Upper lobe of left lung (tissue), 6 donors: Measurements from ENCODE around the gene MYZAP. TPM values are rescaled to one million over a fixed set of nuclear protein-coding genes. Genes with fewer than 3 reads are reported as not detected.

Source experiments
- ATAC-seq, 2 donors: fragments of 200-7000 bp; cut with Tn5 transposase; one replicate each; pipeline ENCODE4 v1.9.1; 2022; ENCODE audit warnings: mild to moderate bottlenecking in 2 of 2, moderate library complexity in 2 of 2; ENCODE audit not compliant: low FRiP score in 2 of 2
- DNase-seq, 2 donors: peaks; one replicate each; pipeline ENCODE4 v3.0.0-alpha.2; 2019 to 2020
- H3K27ac ChIP-seq, 4 donors: fragments of 200-600 bp; sonication (generic); one replicate each; pipeline ENCODE4 v1.5.1; 2016 to 2019
- H3K27me3 ChIP-seq, 4 donors: fragments of 200-600 bp; sonication (generic); one replicate each; pipeline ENCODE4 v1.5.1; 2017 to 2019
- H3K36me3 ChIP-seq, 4 donors: fragments of 200-600 bp; sonication (generic); one replicate each; pipeline ENCODE4 v1.5.1; 2016 to 2019
- H3K4me1 ChIP-seq, 4 donors: fragments of 200-600 bp; sonication (generic); one replicate each; pipeline ENCODE4 v1.5.1; 2018 to 2019
- H3K4me3 ChIP-seq, 4 donors: fragments of 200-600 bp; sonication (generic); one replicate each; pipeline ENCODE4 v1.5.1; 2017 to 2019; ENCODE audit warnings: mild to moderate bottlenecking in 2 of 4, moderate library complexity in 1 of 4
- H3K9me3 ChIP-seq, 4 donors: fragments of 200-600 bp; sonication (generic); one replicate each; pipeline ENCODE4 v1.5.1; 2018 to 2019
- EP300 ChIP-seq, 4 donors: sonication (generic); formaldehyde crosslinking; IDR thresholded peaks; one replicate each; pipeline ENCODE4 v1.5.1; 2017; ENCODE audit warnings: antibody characterized with exemption in 4 of 4, control low read depth in 2 of 4
- POLR2A ChIP-seq, 4 donors: fragments of 450-650 bp; IDR thresholded peaks; one replicate each; pipeline ENCODE4 v1.5.1; 2016 to 2017; ENCODE audit warnings: antibody characterized with exemption in 4 of 4, mild to moderate bottlenecking in 2 of 4
- POLR2AphosphoS5 ChIP-seq, 2 donors: sonication (generic); formaldehyde crosslinking; IDR thresholded peaks; one replicate each; pipeline ENCODE4 v1.5.1; 2017; ENCODE audit warnings: antibody characterized with exemption in 2 of 2
- WGBS, 2 donors: methylation state at CpG; one replicate each; pipeline ENCODE4 v1.1.5; 2017 to 2018; 5-methylcytosine and 5-hydroxymethylcytosine counted together
- total RNA-seq, 6 donors: library from RNA; depleted of rRNA in 4 of 6; stranded (reverse); fragments of >200 nt in 4 of 6; gene quantifications; one replicate each; pipeline versions ENCODE4 v1.1.0 to v1.2.1, GENCODE V29; 2016 to 2021
- TF ChIP-seq, protein P1 (sequence below), 6 experiments: fragments of 450-650 bp in 4 of 6; fragments of 200-600 bp in 2 of 6; sonication (generic) in 2 of 6; IDR thresholded peaks; one replicate each; pipeline ENCODE4 v1.5.1; 2016 to 2019; ENCODE audit warnings: antibody characterized with exemption in 6 of 6
- donor health status: DM: no; HTN: no; CAD: no; lungs with moderate emphysema.
- donor health status: DM: no; HTN: yes; CAD: no; lungs with severe emphysema.

MYZAP gene
- total RNA-seq, 6 donors from 2014 or later, result 22.0 to 54.3 (median 30.4) TPM

DNA sequence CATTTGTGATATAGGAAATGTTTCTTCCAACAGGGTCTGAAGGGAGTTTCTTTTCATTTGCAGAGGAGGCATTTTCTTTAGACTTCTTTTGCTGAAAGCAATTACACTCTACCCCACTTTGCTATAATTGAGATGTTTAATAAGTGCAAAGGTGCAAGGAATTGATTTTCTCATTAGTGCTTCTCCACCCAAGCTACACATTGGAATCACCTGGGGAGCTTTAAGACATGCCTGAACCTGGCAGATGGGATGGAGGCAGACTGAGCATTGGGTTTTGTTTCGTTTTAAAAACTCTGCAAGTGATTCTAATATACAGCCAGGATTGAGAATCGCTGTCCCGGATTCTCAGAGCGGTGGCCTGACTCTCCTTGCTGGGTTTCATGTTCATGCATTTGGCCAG is 52.1 kb downstream of the MYZAP start:
- Histone ChIP-seq H3K27ac (no peak overlapping the region), H3K4me1 (peaks cover 5 to 13% (median 8%) of the 10 kb centered on the region in 4 donors), H3K9me3 (no peaks in the 10 kb centered on the region), H3K27me3 (no peaks in the 10 kb centered on the region), H3K4me3 (no peak overlapping the region), H3K36me3 (peaks cover 0 to 24% (median 1%) of the 10 kb centered on the region in 4 donors)
- TF ChIP-seq, protein P1, sequence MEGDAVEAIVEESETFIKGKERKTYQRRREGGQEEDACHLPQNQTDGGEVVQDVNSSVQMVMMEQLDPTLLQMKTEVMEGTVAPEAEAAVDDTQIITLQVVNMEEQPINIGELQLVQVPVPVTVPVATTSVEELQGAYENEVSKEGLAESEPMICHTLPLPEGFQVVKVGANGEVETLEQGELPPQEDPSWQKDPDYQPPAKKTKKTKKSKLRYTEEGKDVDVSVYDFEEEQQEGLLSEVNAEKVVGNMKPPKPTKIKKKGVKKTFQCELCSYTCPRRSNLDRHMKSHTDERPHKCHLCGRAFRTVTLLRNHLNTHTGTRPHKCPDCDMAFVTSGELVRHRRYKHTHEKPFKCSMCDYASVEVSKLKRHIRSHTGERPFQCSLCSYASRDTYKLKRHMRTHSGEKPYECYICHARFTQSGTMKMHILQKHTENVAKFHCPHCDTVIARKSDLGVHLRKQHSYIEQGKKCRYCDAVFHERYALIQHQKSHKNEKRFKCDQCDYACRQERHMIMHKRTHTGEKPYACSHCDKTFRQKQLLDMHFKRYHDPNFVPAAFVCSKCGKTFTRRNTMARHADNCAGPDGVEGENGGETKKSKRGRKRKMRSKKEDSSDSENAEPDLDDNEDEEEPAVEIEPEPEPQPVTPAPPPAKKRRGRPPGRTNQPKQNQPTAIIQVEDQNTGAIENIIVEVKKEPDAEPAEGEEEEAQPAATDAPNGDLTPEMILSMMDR (IDR thresholded peaks at IDR 0.05), result no peak
- no peak for TF ChIP-seq POLR2AphosphoS5 (IDR thresholded peaks at IDR 0.05)
- no peak for TF ChIP-seq EP300 (IDR thresholded peaks at IDR 0.05)
- no peak for TF ChIP-seq POLR2A (IDR thresholded peaks at IDR 0.05)
- DNase-seq (no peak), ATAC-seq (no peak)
- 89 to 92% methylated on average over 4 of the region's 4 CpGs for WGBS, 2 donors

DNA sequence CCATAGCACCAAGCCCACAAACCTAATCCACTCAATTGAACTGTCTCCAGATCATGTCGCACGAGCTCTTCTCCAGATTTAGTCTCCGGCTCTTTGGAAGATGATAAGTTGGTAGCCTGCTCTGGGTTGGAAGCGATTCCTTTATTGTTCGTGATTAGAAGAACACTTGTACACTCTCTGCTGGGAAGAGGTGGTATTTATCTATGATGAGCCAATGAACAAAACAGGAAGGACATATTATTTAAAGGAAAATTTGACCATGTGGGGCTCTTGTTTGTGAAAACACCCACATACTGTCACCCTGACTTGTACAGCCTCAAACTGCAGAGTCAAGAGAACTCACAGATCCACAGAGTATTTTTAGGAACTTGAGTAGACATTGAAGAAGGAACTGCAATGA is 54.4 kb downstream of the MYZAP start:
- H3K27me3 ChIP-seq, result no peaks in the 10 kb centered on the region
- peaks cover 5 to 13% (median 8%) of the 10 kb centered on the region in 4 donors for H3K4me1 ChIP-seq
- peaks cover 0 to 5% (median 0%) of the 10 kb centered on the region in 4 donors for H3K36me3 ChIP-seq
- peak overlapping the region in 1 of 4 donors; percentile 30 for H3K27ac ChIP-seq
- ATAC-seq (no peak), DNase-seq (no peak)
- WGBS, 2 donors, result 77 to 79% methylated on average over 5 of the region's 5 CpGs
- no peaks in the 10 kb centered on the region for H3K9me3 ChIP-seq
- no peak for TF ChIP-seq POLR2A (IDR thresholded peaks at IDR 0.05)
- TF ChIP-seq, protein P1 (IDR thresholded peaks at IDR 0.05), result no peak
- TF ChIP-seq POLR2AphosphoS5 (IDR thresholded peaks at IDR 0.05), result no peak
- TF ChIP-seq EP300 (IDR thresholded peaks at IDR 0.05), result no peak
- no peak overlapping the region for H3K4me3 ChIP-seq

DNA sequence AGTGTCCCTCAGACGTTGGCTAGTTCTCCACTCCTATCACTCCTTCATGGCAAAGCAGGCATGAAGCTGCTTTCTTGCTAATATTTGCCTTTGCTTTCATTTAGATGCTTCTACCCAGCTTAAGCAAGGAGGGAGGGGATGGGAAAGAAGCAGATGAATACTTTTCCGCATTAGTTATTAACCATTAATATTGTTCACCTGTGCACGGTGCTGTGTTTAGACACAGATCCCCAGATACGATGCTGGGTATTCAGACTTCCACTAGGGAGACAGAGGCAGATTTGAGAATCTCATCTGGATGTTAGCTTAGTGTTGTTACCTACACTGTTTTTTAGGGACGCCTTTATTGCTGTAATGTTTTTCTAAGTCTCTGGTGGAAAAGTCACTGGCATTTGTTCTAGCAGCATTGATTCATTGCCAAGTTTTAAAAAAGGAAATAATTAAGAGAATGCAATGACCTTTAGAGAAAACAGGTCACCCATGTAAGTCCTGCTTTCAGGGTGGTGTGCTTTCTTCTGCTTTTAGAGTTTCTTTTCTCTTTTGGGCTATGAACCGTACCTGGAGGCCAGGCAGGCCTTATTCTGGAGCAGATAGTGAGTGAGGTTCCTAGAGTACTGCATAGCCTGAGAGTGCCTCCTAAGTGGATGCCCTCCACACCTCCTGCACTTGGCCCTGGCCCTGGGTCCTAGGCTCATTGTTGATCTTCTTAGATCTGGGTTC is 55.5 kb downstream of the MYZAP start:
- WGBS, 2 donors, result 59 to 61% methylated on average over 6 of the region's 6 CpGs

DNA sequence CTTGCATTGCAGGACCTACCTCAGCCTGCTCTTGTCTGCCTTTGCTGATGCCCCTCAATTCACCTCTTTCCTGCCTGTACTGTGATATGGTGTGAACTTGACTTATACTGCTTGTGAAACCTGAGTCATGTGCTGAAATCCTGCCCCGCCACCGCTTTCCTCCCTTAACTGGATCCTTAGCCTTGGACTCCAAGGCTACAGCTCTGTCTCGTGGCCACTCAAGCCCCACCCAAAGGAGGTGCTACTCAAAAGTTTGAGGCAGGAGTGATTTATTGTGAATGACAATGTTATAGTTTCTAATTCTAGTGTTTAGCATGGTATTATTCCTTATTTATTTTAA is 56.1 kb downstream of the MYZAP start:
- Histone ChIP-seq H3K27me3 (no peaks in the 10 kb centered on the region), H3K9me3 (no peaks in the 10 kb centered on the region), H3K27ac (peak overlapping the region in 1 of 4 donors; percentile 24), H3K36me3 (no peaks in the 10 kb centered on the region), H3K4me1 (peaks cover 5 to 13% (median 8%) of the 10 kb centered on the region in 4 donors), H3K4me3 (no peak overlapping the region)
- TF ChIP-seq, protein P1 (IDR thresholded peaks at IDR 0.05), result no peak
- TF ChIP-seq EP300 (IDR thresholded peaks at IDR 0.05), result no peak
- no peak for TF ChIP-seq POLR2AphosphoS5 (IDR thresholded peaks at IDR 0.05)
- no peak for TF ChIP-seq POLR2A (IDR thresholded peaks at IDR 0.05)
- WGBS, 2 donors, result 66 to 67% methylated on average over 3 of the region's 3 CpGs
- ATAC-seq (peak in 1 of 2 donors; percentile 31), DNase-seq (peak in 1 of 2 donors; percentile 28)

More for the DNA sequence above, 55.5 kb downstream of the MYZAP start:
- TF ChIP-seq, protein P1 (IDR thresholded peaks at IDR 0.05), result no peak
- TF ChIP-seq POLR2AphosphoS5 (IDR thresholded peaks at IDR 0.05) (no peak), POLR2A (IDR thresholded peaks at IDR 0.05) (no peak), EP300 (IDR thresholded peaks at IDR 0.05) (no peak)
- peak overlapping the region in 2 of 4 donors; percentile 12 to 24 for H3K27ac ChIP-seq
- peak in 1 of 2 donors; percentile 8 for ATAC-seq
- no peaks in the 10 kb centered on the region for H3K9me3 ChIP-seq
- H3K4me3 ChIP-seq, result no peak overlapping the region
- no peaks in the 10 kb centered on the region for H3K27me3 ChIP-seq
- H3K4me1 ChIP-seq, result peaks cover 5 to 13% (median 8%) of the 10 kb centered on the region in 4 donors
- no peaks in the 10 kb centered on the region for H3K36me3 ChIP-seq
- no peak for DNase-seq

DNA sequence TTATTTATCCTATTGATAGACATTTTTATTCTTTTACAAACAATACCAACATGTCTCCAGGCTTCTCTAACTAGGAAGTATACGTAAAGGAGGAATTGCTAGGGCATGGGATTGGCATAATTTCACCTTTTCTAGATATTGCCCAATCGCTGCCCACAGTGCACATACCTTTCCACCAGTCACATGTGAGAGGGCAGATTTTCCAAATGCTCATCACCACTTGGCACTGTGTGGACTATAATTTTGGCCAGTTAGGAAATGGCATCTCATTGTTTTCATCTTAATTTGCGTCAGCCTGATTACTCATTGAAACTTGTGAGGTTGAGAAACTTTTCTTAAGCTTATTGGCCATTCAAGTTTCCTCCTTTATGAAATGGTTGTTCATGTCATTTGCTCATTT is 57.4 kb downstream of the MYZAP start:
- no peak for TF ChIP-seq EP300 (IDR thresholded peaks at IDR 0.05)
- no peak for TF ChIP-seq POLR2A (IDR thresholded peaks at IDR 0.05)
- TF ChIP-seq POLR2AphosphoS5 (IDR thresholded peaks at IDR 0.05), result no peak
- TF ChIP-seq, protein P1 (IDR thresholded peaks at IDR 0.05), result no peak
- DNase-seq (no peak), ATAC-seq (no peak)
- H3K9me3 ChIP-seq, result no peaks in the 10 kb centered on the region
- H3K4me3 ChIP-seq, result no peak overlapping the region
- H3K4me1 ChIP-seq, result peaks cover 5 to 13% (median 10%) of the 10 kb centered on the region in 4 donors
- no peak overlapping the region for H3K27ac ChIP-seq
- no peaks in the 10 kb centered on the region for H3K36me3 ChIP-seq
- H3K27me3 ChIP-seq, result no peaks in the 10 kb centered on the region
- WGBS, 2 donors, result 86 to 91% methylated on average over 3 of the region's 3 CpGs
